Placental pericyte (primary cell): ENCODE results near the gene SAPCD2. TPM values are rescaled to one million over a fixed set of nuclear protein-coding genes. Genes with fewer than 3 reads are reported as not detected.

Source experiments
- small RNA-seq: library from RNA; depleted of rRNA; stranded (forward); fragments of <200 nt; gene quantifications from one replicate; pipeline ENCODE3, GENCODE V24; 2012; ENCODE audit warnings: low replicate concordance
- total RNA-seq: library from RNA; depleted of rRNA; stranded (reverse); fragments of >200 nt; gene quantifications from 2 replicates; pipeline ENCODE4 v1.2.3, GENCODE V29; 2012

Gene SAPCD2
- total RNA-seq: 0.22 and 15.9 TPM in 2 replicates

GRCh38 chr9:137070201-137070905 lies at the start of gene SAPCD2:
SAPCD2 (minus strand) TSS chr9:137070557; CDS start chr9:137070460, 97 bp downstream.

GRCh38 chr9:137114613-137115393 lies 44.4 kb upstream of the SAPCD2 start, which contains the start of gene DPP7:
DPP7 (minus strand) TSS chr9:137114733; CDS start chr9:137114713, 20 bp downstream.

GRCh38 chr9:137086531-137087408 lies 16.4 kb upstream of the SAPCD2 start, which contains the start of gene MAN1B1:
MAN1B1 (plus strand) TSS chr9:137086985; CDS start chr9:137087000, 15 bp downstream.

GRCh38 chr9:137077010-137077747 lies 6.8 kb upstream of the SAPCD2 start, which contains the start of gene UAP1L1:
UAP1L1 (plus strand) TSS chr9:137077517; CDS start chr9:137077533, 16 bp downstream.

GRCh38 chr9:137053944-137054931 lies 16.1 kb downstream of the SAPCD2 start, which contains the start of gene ENTPD2:
ENTPD2 (minus strand) TSS chr9:137054061; CDS start chr9:137053997, 64 bp downstream.

GRCh38 chr9:137046088-137046787 lies 24.1 kb downstream of the SAPCD2 start, which contains the start of gene NPDC1:
NPDC1 (minus strand) TSS chr9:137046177; CDS start chr9:137045989, 188 bp downstream.

GRCh38 chr9:137031904-137032640 lies 38.3 kb downstream of the SAPCD2 start, which contains the start of gene FUT7:
FUT7 (minus strand) TSS chr9:137032088; CDS start chr9:137031991, 97 bp downstream.

GRCh38 chr9:137027369-137028262 lies 42.7 kb downstream of the SAPCD2 start, which contains the start of gene ABCA2:
ABCA2 (minus strand) TSS chr9:137028237; CDS start chr9:137028140, 97 bp downstream.

Small RNAs within 50 kb of the gene (small RNA-seq; reads per million reads assigned to genes)
- gene RF00153: not detected

Other genes with a start within 250 kb of the SAPCD2 start
- gene AJM1, start 228.1 kb downstream of the SAPCD2 start, total RNA-seq: 1.4 and 2.0 TPM in 2 replicates
- 54.8 and 63.5 TPM in 2 replicates for gene PHPT1, start 221.1 kb downstream of the SAPCD2 start, total RNA-seq
- gene MAMDC4, start 218.2 kb downstream of the SAPCD2 start, total RNA-seq: 2.0 and 3.5 TPM in 2 replicates
- gene EDF1, start 204.2 kb downstream of the SAPCD2 start, total RNA-seq: 169 and 339 TPM in 2 replicates
- gene TRAF2, start 184.0 kb downstream of the SAPCD2 start, total RNA-seq: 9.6 and 15.2 TPM in 2 replicates
- 198 and 213 TPM in 2 replicates for gene FBXW5, start 125.8 kb downstream of the SAPCD2 start, total RNA-seq
- 0.66 TPM in 1 of 2 replicates, not detected in the other for gene C8G, start 125.3 kb downstream of the SAPCD2 start, total RNA-seq
- 0.88 TPM in 1 of 2 replicates, not detected in the other for gene LCN12, start 118.3 kb downstream of the SAPCD2 start, total RNA-seq
- 4.2 and 78.6 TPM in 2 replicates for gene PTGDS, start 93.1 kb downstream of the SAPCD2 start, total RNA-seq
- 0.14 and 9.8 TPM in 2 replicates for gene LCNL1, start 87.6 kb downstream of the SAPCD2 start, total RNA-seq
- gene PAXX, start 78.1 kb downstream of the SAPCD2 start, total RNA-seq: 12.0 and 13.9 TPM in 2 replicates
- gene CLIC3, start 74.0 kb downstream of the SAPCD2 start, total RNA-seq: 4.3 and 12.7 TPM in 2 replicates
- 18.8 and 18.9 TPM in 2 replicates for gene ABCA2, start 42.3 kb downstream of the SAPCD2 start, total RNA-seq
- not detected in 2 replicates for gene FUT7, start 38.5 kb downstream of the SAPCD2 start, total RNA-seq
- 16.0 and 21.0 TPM in 2 replicates for gene NPDC1, start 24.4 kb downstream of the SAPCD2 start, total RNA-seq
- not detected in 2 replicates for gene ENTPD2, start 16.5 kb downstream of the SAPCD2 start, total RNA-seq
- gene UAP1L1, start 7.0 kb upstream of the SAPCD2 start, total RNA-seq: 28.2 and 29.1 TPM in 2 replicates
- 68.1 and 103 TPM in 2 replicates for gene MAN1B1, start 16.4 kb upstream of the SAPCD2 start, total RNA-seq
- gene DPP7, start 44.2 kb upstream of the SAPCD2 start, total RNA-seq: 58.1 and 86.7 TPM in 2 replicates
- gene GRIN1, start 68.6 kb upstream of the SAPCD2 start, total RNA-seq: 0.29 TPM in 1 of 2 replicates, not detected in the other
- not detected in 2 replicates for gene LRRC26, start 99.5 kb upstream of the SAPCD2 start, total RNA-seq
- not detected in 2 replicates for gene TMEM210, start 101.5 kb upstream of the SAPCD2 start, total RNA-seq
- 30.4 and 32.4 TPM in 2 replicates for gene ANAPC2, start 118.0 kb upstream of the SAPCD2 start, total RNA-seq
- gene SSNA1, start 118.1 kb upstream of the SAPCD2 start, total RNA-seq: 75.5 and 82.3 TPM in 2 replicates
- gene TPRN, start 130.2 kb upstream of the SAPCD2 start, total RNA-seq: 9.9 and 14.9 TPM in 2 replicates
- 28.9 and 41.4 TPM in 2 replicates for gene TMEM203, start 135.1 kb upstream of the SAPCD2 start, total RNA-seq
- 10.1 and 15.3 TPM in 2 replicates for gene NDOR1, start 135.1 kb upstream of the SAPCD2 start, total RNA-seq
- gene RNF208, start 151.7 kb upstream of the SAPCD2 start, total RNA-seq: 0.22 and 0.43 TPM in 2 replicates
- gene CYSRT1, start 154.6 kb upstream of the SAPCD2 start, total RNA-seq: 0.14 and 0.66 TPM in 2 replicates
- not detected in 2 replicates for gene RNF224, start 156.9 kb upstream of the SAPCD2 start, total RNA-seq
- not detected in 2 replicates for gene SLC34A3, start 160.3 kb upstream of the SAPCD2 start, total RNA-seq
- 93.4 and 509 TPM in 2 replicates for gene TUBB4B, start 170.7 kb upstream of the SAPCD2 start, total RNA-seq
- not detected in 2 replicates for gene STPG3, start 180.7 kb upstream of the SAPCD2 start, total RNA-seq
- gene NELFB, start 184.8 kb upstream of the SAPCD2 start, total RNA-seq: 44.2 and 74.0 TPM in 2 replicates
- 48.1 and 108 TPM in 2 replicates for gene TOR4A, start 207.2 kb upstream of the SAPCD2 start, total RNA-seq
- 0.43 TPM in 1 of 2 replicates, not detected in the other for gene NRARP, start 231.7 kb upstream of the SAPCD2 start, total RNA-seq